K562 (cell line): ENCODE results near the gene HRCT1. TPM values are rescaled to one million over a fixed set of nuclear protein-coding genes. Genes with fewer than 3 reads are reported as not detected.
A peak's percentile ranks its signal among the peaks of the same experiment; 100 is the strongest.

ENCODE experiments used
- ATAC-seq: fragments of 200-7000 bp; cut with Tn5 transposase; 3 replicates; pipeline ENCODE4 v1.9.1; 2020; ENCODE audit warnings: moderate library complexity
- BruUV-seq: library from RNA; stranded (reverse); fragments of 400-500 nt; replicated peaks from 2 replicates; lab custom pipeline; 2021; lab: Mats Ljungman, UMichigan
- CTCF ChIA-PET: fragments of 300-600 bp; formaldehyde crosslinking; extraction: SDS; loops from one replicate; lab custom pipeline; 2021; ENCODE audit warnings: low intra/inter-chr PET ratio; lab: Yijun Ruan, JAX
- POLR2A ChIA-PET: fragments of 300-600, 350-650 bp; sonication (Branson Sonifier 250); formaldehyde crosslinking; extraction: SDS; loops from one replicate; lab custom pipeline; 2021; ENCODE audit warnings: antibody characterized with exemption, inconsistent platforms; lab: Yijun Ruan, JAX
- DNase-seq, 4 experiments: peaks; one replicate each; pipeline versions ENCODE4 v3.0.0 to v3.0.0-alpha.2; 2011 to 2018; ENCODE audit warnings: low spot score in 3 of 4, mixed read lengths in 3 of 4; ENCODE audit errors: extremely low read depth in 1 of 4
- FAIRE-seq: peaks from 2 replicates; lab custom pipeline; 2011; peaks lifted over from hg19 to GRCh38; lab: Jason Lieb, UNC
- H2AFZ ChIP-seq: 2 replicates; pipeline ENCODE4 v1.6.0; 2011; ENCODE audit warnings: low read depth, low read length, control low read depth, inconsistent platforms
- H3K27ac ChIP-seq: fragments of 200-600 bp; 3 replicates; pipeline ENCODE4 v1.8.0; 2011; ENCODE audit warnings: low read depth, mild to moderate bottlenecking, control low read depth, inconsistent platforms, low read length, moderate library complexity, mixed read lengths; ENCODE audit errors: extremely low read depth
- H3K27me3 ChIP-seq, 2 experiments: fragments of 300-600 bp in 1 of 2; 2 replicates in 1 of 2; 3 replicates in 1 of 2; pipeline versions ENCODE4 v1.6.0 to v1.8.0; 2011; ENCODE audit warnings: inconsistent platforms in 2 of 2, low read length in 2 of 2, mild to moderate bottlenecking in 1 of 2, mixed read lengths in 1 of 2, moderate library complexity in 1 of 2; ENCODE audit not compliant: control insufficient read depth in 2 of 2, insufficient read depth in 2 of 2
- H3K36me3 ChIP-seq: fragments of 300-600 bp; 3 replicates; pipeline ENCODE4 v1.8.0; 2011; ENCODE audit warnings: mild to moderate bottlenecking, low read length, inconsistent platforms; ENCODE audit not compliant: control insufficient read depth, insufficient read depth
- H3K4me1 ChIP-seq, 2 experiments: fragments of 200-600 bp in 1 of 2; replicated peaks in 1 of 2; 2 replicates in 1 of 2; 3 replicates in 1 of 2; pipeline versions ENCODE4 v1.5.1 to v1.8.0; 2011; ENCODE audit warnings: inconsistent platforms in 2 of 2, low read length in 2 of 2, mild to moderate bottlenecking in 1 of 2, mixed read lengths in 1 of 2, moderate library complexity in 1 of 2; ENCODE audit not compliant: control insufficient read depth in 2 of 2, insufficient read depth in 2 of 2
- H3K4me2 ChIP-seq: 2 replicates; pipeline ENCODE4 v1.6.1; 2011; ENCODE audit warnings: low read length, control low read depth, inconsistent platforms, mixed read lengths; ENCODE audit not compliant: insufficient read depth
- H3K4me3 ChIP-seq: fragments of 200-600 bp; sonication (generic), shearing (Covaris generic); 2 replicates; pipeline ENCODE4 v1.5.1; 2016; ENCODE audit warnings: control low read depth, inconsistent platforms
- H3K79me2 ChIP-seq: fragments of 200-600 bp; 3 replicates; pipeline ENCODE4 v1.8.0; 2011; ENCODE audit warnings: low read length, inconsistent platforms; ENCODE audit not compliant: control insufficient read depth, insufficient read depth
- H3K9ac ChIP-seq, 2 experiments: 2 replicates each; pipeline versions ENCODE4 v1.6.0 to v1.6.1; 2011; ENCODE audit warnings: low read depth in 2 of 2, low read length in 2 of 2, control low read depth in 1 of 2, inconsistent platforms in 1 of 2, mild to moderate bottlenecking in 1 of 2, mixed read lengths in 1 of 2; ENCODE audit not compliant: insufficient read depth in 1 of 2
- H3K9me1 ChIP-seq: one replicate; pipeline ENCODE4 v1.6.0; 2011; ENCODE audit warnings: inconsistent platforms, mild to moderate bottlenecking, low read length, moderate library complexity; ENCODE audit not compliant: control insufficient read depth, insufficient read depth
- H3K9me3 ChIP-seq: replicated peaks from 2 replicates; pipeline ENCODE4 v1.5.1; 2011; ENCODE audit warnings: low read depth, low read length, inconsistent platforms; ENCODE audit not compliant: control insufficient read depth, insufficient read depth
- H4K20me1 ChIP-seq: replicated peaks from 2 replicates; pipeline ENCODE4 v1.6.1; 2011; ENCODE audit warnings: low read length, inconsistent platforms, mixed read lengths; ENCODE audit not compliant: control insufficient read depth, insufficient read depth
- ARID1B ChIP-seq: fragments of 450-650 bp; IDR thresholded peaks from 2 replicates; pipeline ENCODE4 v1.6.1; 2016; ENCODE audit warnings: antibody characterized with exemption, mild to moderate bottlenecking, inconsistent platforms
- C11orf30 ChIP-seq: fragments of 450-650 bp; IDR thresholded peaks from 2 replicates; pipeline ENCODE4 v1.6.1; 2016; ENCODE audit warnings: low read depth, mild to moderate bottlenecking
- CBFA2T3 ChIP-seq: fragments of 450-650 bp; IDR thresholded peaks from 2 replicates; pipeline ENCODE4 v1.6.1; 2017
- CBX1 ChIP-seq: sonication (generic); IDR thresholded peaks from 2 replicates; pipeline ENCODE4 v1.6.1; 2016; ENCODE audit warnings: antibody characterized with exemption, low read depth, mild to moderate bottlenecking
- CBX5 ChIP-seq: IDR thresholded peaks from 2 replicates; pipeline ENCODE4 v1.6.1; 2014; ENCODE audit warnings: low read depth, borderline replicate concordance
- CHAMP1 ChIP-seq: fragments of 450-650 bp; IDR thresholded peaks from 2 replicates; pipeline ENCODE4 v1.6.1; 2016; ENCODE audit warnings: mild to moderate bottlenecking
- CREM ChIP-seq: IDR thresholded peaks from 2 replicates; pipeline ENCODE4 v1.6.1; 2014; ENCODE audit warnings: antibody characterized with exemption, low read depth
- ELK3 ChIP-seq: fragments of 450-650 bp; formaldehyde crosslinking; IDR thresholded peaks from 2 replicates; pipeline ENCODE4 v1.4.0; 2020; ENCODE audit warnings: mild to moderate bottlenecking
- EZH2 ChIP-seq: IDR thresholded peaks from 2 replicates; pipeline ENCODE4 v1.6.1; 2012; ENCODE audit warnings: low read depth, mild to moderate bottlenecking, inconsistent platforms, low read length, borderline replicate concordance
- HDAC3 ChIP-seq: fragments of 450-650 bp; IDR thresholded peaks from 2 replicates; pipeline ENCODE4 v1.6.1; 2018; ENCODE audit warnings: borderline replicate concordance, mild to moderate bottlenecking, moderate library complexity; ENCODE audit not compliant: partially characterized antibody
- KDM2B ChIP-seq: fragments of 250-450 bp; sonication (Bioruptor Pico); IDR thresholded peaks from 2 replicates; pipeline ENCODE4 v1.8.0; 2021; ENCODE audit warnings: mild to moderate bottlenecking, moderate library complexity
- KLF16 ChIP-seq: IDR thresholded peaks from 2 replicates; pipeline ENCODE4 v1.6.1; 2016; ENCODE audit warnings: antibody characterized with exemption
- KLF6 ChIP-seq: fragments of 250-450 bp; sonication (Bioruptor Pico); IDR thresholded peaks from 2 replicates; pipeline ENCODE4 v1.4.0; 2020; ENCODE audit warnings: mild to moderate bottlenecking, moderate library complexity, borderline replicate concordance
- NUFIP1 ChIP-seq: fragments of 450-650 bp; IDR thresholded peaks from 2 replicates; pipeline ENCODE4 v1.6.1; 2018; ENCODE audit not compliant: partially characterized antibody
- PHB ChIP-seq: fragments of 250-450 bp; sonication (Bioruptor Pico); IDR thresholded peaks from 2 replicates; pipeline ENCODE4 v1.5.0; 2021
- SMARCA5 ChIP-seq: fragments of 450-650 bp; IDR thresholded peaks from 2 replicates; pipeline ENCODE4 v1.6.1; 2016
- TBL1XR1 ChIP-seq, 2 experiments: IDR thresholded peaks; 2 replicates each; pipeline ENCODE4 v1.6.1; 2012; ENCODE audit warnings: improper control_type of control experiment in 2 of 2, low read length in 2 of 2, mild to moderate bottlenecking in 1 of 2
- TEAD4 ChIP-seq, 2 experiments: sonication (generic) in 1 of 2; formaldehyde crosslinking in 1 of 2; IDR thresholded peaks; 2 replicates each; pipeline versions ENCODE4 v1.6.1 to v1.8.0; 2012 to 2022; ENCODE audit warnings: borderline replicate concordance in 1 of 2, inconsistent platforms in 1 of 2, low read length in 1 of 2, mild to moderate bottlenecking in 1 of 2, missing genetic modification reagents in 1 of 2
- ZKSCAN1 ChIP-seq: fragments of 150-350 bp; IDR thresholded peaks from 2 replicates; pipeline ENCODE4 v1.6.1; 2016; ENCODE audit warnings: low read depth, low read length
- ZNF511 ChIP-seq: sonication (generic); formaldehyde crosslinking; IDR thresholded peaks from 2 replicates; pipeline ENCODE4 v1.8.0; 2022; ENCODE audit warnings: mild to moderate bottlenecking, missing genetic modification reagents
- ZNF76 ChIP-seq: fragments of 250-450 bp; sonication (Bioruptor Pico); IDR thresholded peaks from 2 replicates; pipeline ENCODE4 v1.4.0; 2020; ENCODE audit warnings: mild to moderate bottlenecking, moderate library complexity, borderline replicate concordance
- ZNF766 ChIP-seq: fragments of 200-800 bp; sonication (Bioruptor generic); conservative IDR thresholded peaks from 2 replicates; pipeline ENCODE4 v1.6.1; 2016; ENCODE audit warnings: missing genetic modification characterization, missing compliant biosample characterization
- WGBS: fragments of 100-300 bp; shearing (Covaris generic); methylation state at CpG from one replicate; pipeline ENCODE4 v1.1.6; 2016; ENCODE audit warnings: low coverage, mixed read lengths; ENCODE audit not compliant: insufficient coverage; ENCODE audit errors: missing lambda C conversion rate; 5-methylcytosine and 5-hydroxymethylcytosine counted together
- in situ Hi-C: fragments of 300-500 bp; cut with MboI; formaldehyde crosslinking; loops from 4 replicates; pipeline ENCODE4 v1.15.0; 2018; ENCODE audit warnings: inconsistent platforms, mixed read lengths
- intact Hi-C: fragments of 100-400 bp; cut with micrococcal nuclease; formaldehyde crosslinking; loops from 2 replicates; pipeline ENCODE4 v1.14.2; 2022
- polyA plus RNA-seq, 8 experiments: library from polyadenylated mRNA; depleted of rRNA in 4 of 8; stranded (reverse) in 5 of 8; unstranded in 3 of 8; fragments of >200 nt; fragmentation: Nextera tagmentation in 2 of 8; fragmentation: Illumina TruSeq in 1 of 8; extraction: Ambion mirVana in 2 of 8; extraction: Trizol in 1 of 8; gene quantifications; 2 replicates each; pipeline versions ENCODE4 v1.2.1 to v1.2.3, GENCODE V29; 2011 to 2014; ENCODE audit warnings: inconsistent platforms in 1 of 8, missing spikeins in 1 of 8
- total RNA-seq, 7 experiments: library from RNA; depleted of rRNA in 6 of 7; stranded (reverse); fragments of >200 nt in 6 of 7; fragmentation: Illumina TruSeq in 2 of 7; extraction: Trizol in 2 of 7; gene quantifications; 2 replicates each; pipeline versions ENCODE4 v1.2.1 to v1.2.3, GENCODE V29; 2011 to 2021; ENCODE audit warnings: low replicate concordance in 1 of 7

The HRCT1 gene
- total and polyA plus RNA-seq, 9 of the 15 experiments (the other 6 are each of a cell fraction or from before 2014, with no cell fraction given): 0.40 TPM; not detected in 8

- WGBS: 63% methylated on average over 1 of the region's 3 CpGs
- H3K9ac ChIP-seq: 0 out of 4 replicates have a peak overlapping the region, but pooled peaks of 1 of the 2 experiments have one; percentile 6
- POLR2A ChIA-PET: interaction anchor here (1.0 to 1.2 kb wide), 2 partner anchors 8 to 410 kb away, joined by 3 to 4 read pairs; no protein-coding TSS in a partner anchor
- TF ChIP-seq CHAMP1 (no peak), PHB (CRISPR knock-in tag) (no peak), ZKSCAN1 (no peak), SMARCA5 (no peak), CBFA2T3 (peak; percentile 94), KDM2B (CRISPR knock-in tag) (no peak), EZH2 (no peak), KLF16 (peak; percentile 66; the same call in 1 of the 2 replicates), NUFIP1 (no peak), ZNF511 (no peak), ZNF766 (CRISPR knock-in tag) (no peak), C11orf30 (no peak), ZNF76 (CRISPR knock-in tag) (no peak), KLF6 (no peak), HDAC3 (peak; percentile 29), TEAD4 (IDR thresholded peaks at IDR 0.05; ENCODE audit: low read length) (peak; percentile 88), TEAD4 (CRISPR knock-in tag; IDR thresholded peaks at IDR 0.05; ENCODE audit: borderline replicate concordance) (no peak), ARID1B (peak; percentile 78), CREM (0 out of 2 replicates have a peak, but pooled peaks have one; percentile 8), TBL1XR1 (IDR thresholded peaks at IDR 0.05; ENCODE audit: low read length in 2 of 2) (peak in 1 of 2 experiments; percentile 21; a peak in 1 of 4 replicates), CBX5 (no peak), CBX1 (no peak), ELK3 (CRISPR knock-in tag) (no peak)
Measured at GRCh38 chr9:35918780-35919179, 12.8 kb downstream of the HRCT1 start.

More at GRCh38 chr9:35918780-35919179, 12.8 kb downstream of the HRCT1 start:
- DNase-seq: peak; percentile 32 to 71 (median 50)
- Histone ChIP-seq H4K20me1 (no peaks in the 10 kb centered on the region), H2AFZ (no peak overlapping the region), H3K9me1 (no peaks in the 10 kb centered on the region), H3K79me2 (no peaks in the 10 kb centered on the region), H3K27ac (peak overlapping the region; percentile 50; the same call in 2 of the 3 replicates), H3K36me3 (no peaks in the 10 kb centered on the region), H3K4me1 (peaks cover 37 to 75% of the 10 kb centered on the region in 2 experiments), H3K4me2 (no peak overlapping the region), H3K27me3 (no peaks in the 10 kb centered on the region), H3K4me3 (no peak overlapping the region), H3K9me3 (no peaks in the 10 kb centered on the region)
- CTCF ChIA-PET: no interaction called here
- BruUV-seq: no TSS peak
- in situ Hi-C loops (no loop called here), intact Hi-C loops (no loop called here)
- peak; percentile 48 for FAIRE-seq
- no peak for ATAC-seq
